MM.1S (cell line): ENCODE results near the gene UXS1.

Experiments
- CTCF ChIP-seq: fragments of 300-600 bp; sonication (generic); IDR thresholded peaks from 2 replicates; pipeline ENCODE4 v1.5.1; 2016; ENCODE audit warnings: antibody characterized with exemption, low read length, mixed read lengths
- EZH2 ChIP-seq: fragments of 300-600 bp; sonication (generic); optimal IDR thresholded peaks from 2 replicates; pipeline ENCODE3; 2017; ENCODE audit warnings: low read depth, mild to moderate bottlenecking, antibody characterized with exemption, low read length, mixed read lengths
- EZH2phosphoT487 ChIP-seq: fragments of 300-600 bp; sonication (generic); IDR thresholded peaks from 2 replicates; pipeline ENCODE4 v1.6.1; 2018; ENCODE audit warnings: antibody characterized with exemption, low read length

GRCh38 chr2:106065268-106065982 lies 128.7 kb downstream of the UXS1 start:
- TF ChIP-seq EZH2phosphoT487 (no peak), CTCF (no peak), EZH2 (no peak)
